T-helper 17 cell (primary cell): Measurements from ENCODE around the gene PTPRT. TPM values are rescaled to one million over a fixed set of nuclear protein-coding genes. Genes with fewer than 3 reads are reported as not detected.
"Not testable (repeated sequence)": the region's sequence is repeated elsewhere in the genome, so short reads cannot be mapped to it uniquely, and the experiment has no call there.

Experiments
- ATAC-seq: fragments of 150-1000 bp; cut with Tn5 transposase; 2 replicates; pipeline ENCODE4 v1.10.0; 2021; ENCODE audit warnings: mild to moderate bottlenecking, moderate library complexity
- DNase-seq, 3 donors: peaks; one replicate each; pipeline versions ENCODE4 v3.0.0 to v3.0.0-alpha.2; 2020 to 2021
- H3K9me3 ChIP-seq: one replicate; pipeline ENCODE4 v1.7.0; 2013; ENCODE audit warnings: low read length, mild to moderate bottlenecking; ENCODE audit not compliant: control insufficient read depth, poor library complexity, severe bottlenecking
- H3K27ac Mint-ChIP-seq: one replicate; pipeline ENCODE4 v1.8.0; 2022; ENCODE audit warnings: mild to moderate bottlenecking, moderate library complexity, mixed read lengths
- H3K27me3 Mint-ChIP-seq: one replicate; pipeline ENCODE4 v1.8.0; 2022; ENCODE audit warnings: mixed read lengths
- H3K36me3 Mint-ChIP-seq: one replicate; pipeline ENCODE4 v1.8.0; 2022; ENCODE audit warnings: low read depth, mixed read lengths
- H3K4me1 Mint-ChIP-seq: one replicate; pipeline ENCODE4 v1.8.0; 2022; ENCODE audit warnings: mild to moderate bottlenecking, mixed read lengths
- H3K4me3 Mint-ChIP-seq: one replicate; pipeline ENCODE4 v1.8.0; 2022; ENCODE audit warnings: mild to moderate bottlenecking, moderate library complexity, mixed read lengths
- total RNA-seq, 4 donors: library from RNA in 2 of 4; stranded (reverse) in 2 of 4; gene quantifications; one replicate each; pipeline ENCODE4 v1.2.3 and lab custom pipeline; 2022 to 2026

PTPRT gene
- total RNA-seq, 2 donors from 2014 or later: not detected

DNA sequence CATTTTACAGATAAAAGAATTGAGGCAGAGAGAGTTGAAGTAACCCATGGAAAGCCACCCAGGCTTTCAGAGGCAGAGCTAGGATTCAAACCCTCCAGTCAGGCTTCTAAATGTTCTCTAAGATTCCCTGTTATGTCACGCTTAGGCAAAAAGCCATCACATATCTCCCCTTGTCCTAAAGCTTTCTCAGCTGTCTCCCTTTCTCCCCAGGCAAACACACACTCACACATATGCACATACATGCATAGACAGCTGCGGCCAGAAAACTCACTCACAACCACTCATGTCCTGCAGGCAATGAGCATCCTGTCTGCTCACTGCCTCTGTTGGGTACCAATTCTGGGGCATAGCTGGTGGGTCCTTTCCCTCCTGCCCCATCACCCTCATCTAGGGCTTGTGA lies 975.6 kb downstream of the PTPRT start:
- H3K9me3 ChIP-seq: no peaks in the 10 kb centered on the region
- ATAC-seq (no peak), DNase-seq (no peak)
- Mint-ChIP-seq H3K27ac (no peak overlapping the region), H3K36me3 (peaks cover under 1% of the 10 kb centered on the region), H3K27me3 (no peaks in the 10 kb centered on the region), H3K4me3 (no peak overlapping the region), H3K4me1 (no peaks in the 10 kb centered on the region)

DNA sequence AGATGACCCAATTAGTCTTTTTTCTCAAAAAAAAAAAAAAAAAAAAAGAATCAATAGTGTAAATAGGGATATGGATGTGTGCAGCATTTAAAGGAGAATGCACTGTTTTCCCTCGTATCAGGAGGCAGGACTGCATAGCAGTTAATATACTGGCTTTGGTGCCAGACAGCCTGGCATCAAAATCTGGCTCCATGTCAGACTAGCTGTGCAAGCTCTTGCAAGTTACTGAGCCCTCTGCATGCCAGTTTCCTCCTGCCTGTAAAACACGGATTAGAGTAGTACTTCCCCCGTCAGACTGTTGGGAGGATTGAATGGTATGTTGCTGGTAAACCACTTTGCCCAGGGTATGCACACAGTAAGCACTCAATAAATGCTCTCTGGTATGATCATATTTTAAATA lies 977.3 kb downstream of the PTPRT start:
- DNase-seq: no peak

DNA sequence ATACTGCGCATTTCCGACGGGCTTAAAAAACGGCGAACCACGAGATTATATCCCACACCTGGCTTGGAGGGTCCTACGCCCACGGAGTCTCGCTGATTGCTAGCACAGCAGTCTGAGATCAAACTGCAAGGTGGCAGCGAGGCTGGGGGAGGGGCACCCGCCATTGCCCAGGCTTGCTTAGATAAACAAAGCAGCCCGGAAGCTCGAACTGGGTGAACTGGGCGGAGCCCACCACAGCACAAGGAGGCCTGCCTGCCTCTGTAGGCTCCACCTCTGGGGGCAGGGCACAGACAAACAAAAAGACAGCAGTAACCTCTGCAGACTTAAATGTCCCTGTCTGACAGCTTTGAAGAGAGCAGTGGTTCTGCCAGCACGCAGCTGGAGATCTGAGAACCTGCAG lies 983.1 kb downstream of the PTPRT start:
- H3K27ac Mint-ChIP-seq, H3K4me1 Mint-ChIP-seq, DNase-seq, H3K27me3 Mint-ChIP-seq, ATAC-seq, H3K4me3 Mint-ChIP-seq, H3K9me3 ChIP-seq, H3K36me3 Mint-ChIP-seq: not testable (repeated sequence)

More for the DNA sequence above, 977.3 kb downstream of the PTPRT start:
- no peak for ATAC-seq
- Mint-ChIP-seq H3K27me3 (no peaks in the 10 kb centered on the region), H3K4me1 (no peaks in the 10 kb centered on the region), H3K4me3 (no peak overlapping the region), H3K27ac (no peak overlapping the region), H3K36me3 (peaks cover 2% of the 10 kb centered on the region)
- H3K9me3 ChIP-seq: no peaks in the 10 kb centered on the region

DNA sequence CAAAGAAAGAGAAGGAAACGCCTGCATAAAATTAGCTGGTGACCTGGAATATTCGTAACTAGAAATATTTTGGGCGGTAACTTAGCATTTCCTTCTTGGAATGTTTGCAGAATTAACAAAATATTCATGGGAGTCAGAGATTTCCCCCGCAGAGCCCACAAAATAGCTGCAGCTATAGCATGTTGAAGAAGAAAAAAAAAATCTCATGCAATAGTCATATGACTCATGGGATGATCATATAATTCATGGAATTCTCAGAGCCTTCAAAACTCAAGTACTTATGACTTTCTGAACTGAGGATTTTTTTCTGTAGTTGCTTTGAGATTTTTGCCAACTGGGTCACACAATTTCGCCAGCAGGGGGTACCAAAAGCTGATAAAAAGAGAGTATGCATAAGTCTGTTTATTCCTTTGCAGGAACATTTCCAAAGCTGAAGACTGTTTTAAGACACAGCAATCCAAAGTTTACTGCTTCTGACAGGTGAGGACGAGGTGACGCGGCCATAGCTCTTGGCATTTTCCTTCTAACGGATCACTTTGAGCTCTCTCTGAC lies 985.5 kb downstream of the PTPRT start:
- H3K27ac Mint-ChIP-seq: no peak overlapping the region
- DNase-seq (no peak), ATAC-seq (no peak)
- H3K9me3 ChIP-seq: no peaks in the 10 kb centered on the region
- no peaks in the 10 kb centered on the region for H3K4me1 Mint-ChIP-seq
- H3K4me3 Mint-ChIP-seq: no peak overlapping the region
- H3K27me3 Mint-ChIP-seq: no peaks in the 10 kb centered on the region
- peaks cover 2% of the 10 kb centered on the region for H3K36me3 Mint-ChIP-seq

DNA sequence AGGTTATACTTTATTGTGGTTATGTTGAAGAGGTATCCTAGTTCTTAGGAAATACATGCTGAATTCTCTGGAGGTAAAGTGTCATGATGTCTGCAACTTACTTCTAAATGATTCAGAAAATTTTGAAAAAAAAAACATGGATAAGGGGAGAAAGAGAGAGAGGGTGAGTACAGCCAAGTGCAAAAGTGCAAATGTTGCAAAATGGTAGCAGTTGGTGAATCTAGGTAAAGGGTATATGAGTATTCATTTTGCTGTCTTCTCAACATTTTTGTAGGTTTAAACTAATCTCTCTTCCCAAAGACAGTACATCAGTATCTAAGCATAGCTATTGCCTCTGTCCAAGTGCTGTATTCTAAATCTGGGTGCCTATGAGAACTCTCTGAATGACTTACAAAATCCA lies 992.1 kb downstream of the PTPRT start:
- no peak for DNase-seq
- no peaks in the 10 kb centered on the region for H3K36me3 Mint-ChIP-seq
- no peak overlapping the region for H3K27ac Mint-ChIP-seq
- H3K9me3 ChIP-seq: no peaks in the 10 kb centered on the region
- no peak for ATAC-seq
- H3K27me3 Mint-ChIP-seq: no peaks in the 10 kb centered on the region
- no peaks in the 10 kb centered on the region for H3K4me1 Mint-ChIP-seq
- H3K4me3 Mint-ChIP-seq: no peak overlapping the region

DNA sequence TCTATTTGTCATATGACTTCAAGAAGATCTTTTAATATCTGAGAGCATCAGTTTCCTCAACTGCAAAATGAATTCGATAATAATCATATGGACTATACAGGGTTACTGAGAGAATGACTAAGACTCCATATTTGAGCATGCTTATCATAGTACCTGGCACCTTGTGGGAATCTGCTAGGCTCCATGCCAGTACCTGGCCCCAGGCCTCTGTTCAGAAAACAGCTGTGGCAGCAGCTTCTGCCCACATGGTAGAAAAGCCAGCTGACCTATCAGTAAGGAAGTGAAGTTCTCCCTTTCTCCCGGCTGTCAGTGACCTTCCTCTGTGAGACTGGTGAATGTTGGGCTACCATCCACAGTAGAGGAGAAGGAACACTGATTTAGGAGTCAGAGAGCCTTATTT lies 996.6 kb downstream of the PTPRT start:
- Mint-ChIP-seq H3K27ac (no peak overlapping the region), H3K4me1 (no peaks in the 10 kb centered on the region)
- H3K9me3 ChIP-seq: no peaks in the 10 kb centered on the region

DNA sequence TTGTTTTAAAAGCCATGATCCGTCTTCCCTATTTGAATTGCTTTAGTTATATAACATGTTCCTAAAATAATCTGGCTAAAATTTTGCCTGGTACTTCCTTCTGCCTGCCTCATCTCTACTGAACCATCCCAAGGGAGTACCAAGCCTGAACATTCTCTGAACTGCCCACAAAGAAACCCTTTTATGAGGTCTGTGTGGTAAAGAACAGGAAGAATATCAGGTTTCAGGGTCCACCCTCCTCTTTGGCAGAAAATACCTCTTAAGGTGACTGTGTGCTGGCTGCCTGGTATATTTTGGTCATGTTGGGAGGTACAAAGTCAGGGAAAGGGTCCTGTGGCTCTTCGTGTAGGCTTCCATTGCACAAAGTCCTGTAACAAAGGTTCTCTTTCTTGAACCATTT lies 997.4 kb downstream of the PTPRT start:
- H3K27me3 Mint-ChIP-seq: no peaks in the 10 kb centered on the region
- no peak overlapping the region for H3K27ac Mint-ChIP-seq
- no peaks in the 10 kb centered on the region for H3K36me3 Mint-ChIP-seq
- H3K4me1 Mint-ChIP-seq: no peaks in the 10 kb centered on the region
- no peak for ATAC-seq
- no peak overlapping the region for H3K4me3 Mint-ChIP-seq
- H3K9me3 ChIP-seq: no peaks in the 10 kb centered on the region
- DNase-seq: no peak

More for the DNA sequence above, 996.6 kb downstream of the PTPRT start:
- Mint-ChIP-seq H3K27me3 (no peaks in the 10 kb centered on the region), H3K4me3 (no peak overlapping the region), H3K36me3 (no peaks in the 10 kb centered on the region)
- no peak for ATAC-seq
- no peak for DNase-seq

DNA sequence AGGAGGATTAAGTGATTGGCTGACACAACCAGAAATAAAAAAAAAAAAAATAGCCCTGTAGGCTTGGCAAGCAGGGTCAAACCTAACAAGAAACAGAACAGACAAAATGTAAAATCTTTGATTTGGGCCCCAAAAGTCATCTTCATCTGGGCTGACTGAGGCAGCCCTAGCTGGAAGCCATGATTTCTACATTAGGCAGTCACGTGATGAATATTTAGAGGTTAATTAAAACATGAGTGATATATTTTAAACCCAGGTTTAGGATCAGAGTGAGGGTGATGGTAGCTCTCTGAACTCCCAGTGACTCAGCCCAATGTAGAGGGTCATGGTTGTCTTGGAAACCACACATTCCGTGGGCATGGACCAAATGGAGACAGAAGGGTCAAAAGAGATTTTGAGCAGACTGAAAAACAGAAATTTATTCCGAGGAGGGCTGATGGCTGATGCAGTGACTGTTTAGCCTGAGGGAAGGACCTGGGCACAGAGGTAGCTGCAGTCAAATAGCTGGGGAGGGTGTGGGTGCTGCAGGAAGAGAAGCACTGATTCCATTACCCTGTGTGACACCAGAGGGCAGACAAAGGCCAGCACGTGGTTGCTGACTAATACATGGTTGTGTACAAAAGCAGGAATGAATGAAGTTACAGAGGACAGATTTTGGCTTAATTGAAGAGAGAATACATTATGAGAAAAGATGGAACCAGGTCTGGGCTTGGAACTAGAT lies 998.4 kb downstream of the PTPRT start:
- ATAC-seq (no peak), DNase-seq (no peak)
- Mint-ChIP-seq H3K4me1 (no peaks in the 10 kb centered on the region), H3K27ac (no peak overlapping the region), H3K36me3 (no peaks in the 10 kb centered on the region), H3K27me3 (no peaks in the 10 kb centered on the region), H3K4me3 (no peak overlapping the region)
- no peaks in the 10 kb centered on the region for H3K9me3 ChIP-seq

DNA sequence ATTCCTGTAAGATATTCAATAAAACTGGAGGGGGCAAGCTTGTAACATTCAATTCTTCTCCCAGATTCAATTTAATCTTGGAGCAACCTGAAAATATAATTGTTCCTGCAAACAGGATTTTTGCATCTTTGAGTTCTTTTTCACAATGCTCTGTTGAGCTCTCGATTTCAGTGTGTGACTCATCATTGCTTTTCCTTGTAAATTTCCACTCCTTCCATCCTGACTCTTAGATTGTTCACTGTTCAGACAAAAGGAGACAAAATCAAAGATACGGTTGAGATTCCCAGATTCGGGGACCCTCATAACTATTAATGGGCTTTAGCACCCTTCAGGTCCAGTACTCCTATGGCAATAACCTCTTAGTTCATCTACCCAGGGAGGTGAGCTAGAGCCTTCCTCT lies 999.6 kb downstream of the PTPRT start:
- no peaks in the 10 kb centered on the region for H3K4me1 Mint-ChIP-seq
- H3K27ac Mint-ChIP-seq: no peak overlapping the region
- no peaks in the 10 kb centered on the region for H3K9me3 ChIP-seq
- H3K36me3 Mint-ChIP-seq: no peaks in the 10 kb centered on the region
- no peaks in the 10 kb centered on the region for H3K27me3 Mint-ChIP-seq
- ATAC-seq (no peak), DNase-seq (no peak)
- H3K4me3 Mint-ChIP-seq: no peak overlapping the region

DNA sequence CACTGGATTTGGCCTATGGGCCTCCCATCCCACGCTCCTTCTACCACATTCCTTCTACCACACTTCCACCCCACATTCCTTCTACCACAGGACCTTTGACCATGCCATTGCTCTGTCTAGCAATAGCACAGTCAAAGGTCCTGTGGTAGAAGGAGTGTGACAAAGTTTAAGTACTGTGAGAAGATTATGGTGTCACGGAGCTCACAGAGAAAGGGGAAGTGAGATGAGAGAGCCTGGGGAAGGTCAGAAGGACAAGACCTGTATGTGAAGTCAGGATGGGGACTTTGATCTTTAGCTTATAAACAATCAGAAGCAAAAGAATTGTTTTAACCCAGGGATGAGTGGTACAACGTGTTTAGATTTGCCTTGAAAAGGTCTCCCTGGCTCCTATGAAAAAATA lies 1003.4 kb downstream of the PTPRT start:
- no peak overlapping the region for H3K27ac Mint-ChIP-seq
- no peaks in the 10 kb centered on the region for H3K4me1 Mint-ChIP-seq
- DNase-seq (no peak), ATAC-seq (no peak)
- no peaks in the 10 kb centered on the region for H3K36me3 Mint-ChIP-seq
- H3K4me3 Mint-ChIP-seq: no peak overlapping the region
- H3K9me3 ChIP-seq: no peaks in the 10 kb centered on the region
- H3K27me3 Mint-ChIP-seq: no peaks in the 10 kb centered on the region

DNA sequence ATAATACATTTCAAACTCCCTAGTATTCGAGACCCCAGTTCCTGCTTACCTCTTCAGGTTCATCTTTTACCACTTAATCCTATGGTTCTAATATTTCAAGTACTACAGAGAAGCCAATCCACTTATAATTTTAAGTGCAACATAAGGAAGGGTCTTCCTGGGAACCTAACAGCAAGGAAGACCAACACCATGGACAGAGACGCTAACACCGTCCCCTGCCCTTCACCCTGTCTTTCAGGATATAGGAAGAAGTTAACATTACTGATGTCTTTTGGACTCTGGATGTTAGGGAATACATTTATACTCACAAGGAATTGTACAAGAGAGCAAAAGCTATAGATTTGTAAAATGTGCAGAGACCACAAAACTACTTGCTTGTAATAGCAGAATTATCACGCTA lies 1006.6 kb downstream of the PTPRT start:
- Mint-ChIP-seq H3K27ac (no peak overlapping the region), H3K36me3 (no peaks in the 10 kb centered on the region), H3K4me3 (no peak overlapping the region), H3K27me3 (no peaks in the 10 kb centered on the region), H3K4me1 (no peaks in the 10 kb centered on the region)
- ATAC-seq: no peak
- DNase-seq: no peak
- no peaks in the 10 kb centered on the region for H3K9me3 ChIP-seq

DNA sequence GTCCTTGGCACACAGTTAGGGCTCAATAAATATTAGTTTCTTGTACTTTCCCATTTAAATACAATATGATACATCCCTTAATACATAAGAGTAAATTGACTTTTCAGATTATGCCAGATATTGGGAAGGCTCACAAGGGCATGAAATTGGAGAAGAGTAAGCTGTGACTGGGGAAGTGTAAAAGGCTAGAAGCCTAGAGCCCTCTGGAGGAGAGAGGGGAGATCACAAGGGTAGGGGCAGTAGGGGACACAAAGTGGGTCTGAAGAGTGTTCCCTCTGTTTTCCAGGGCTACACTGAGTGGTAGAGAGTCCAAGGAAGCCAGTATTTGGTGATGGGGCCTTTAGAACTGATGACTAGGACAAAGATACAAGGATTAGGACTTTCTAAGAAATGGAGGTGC lies 1008.6 kb downstream of the PTPRT start:
- H3K27me3 Mint-ChIP-seq: no peaks in the 10 kb centered on the region
- ATAC-seq: no peak

DNA sequence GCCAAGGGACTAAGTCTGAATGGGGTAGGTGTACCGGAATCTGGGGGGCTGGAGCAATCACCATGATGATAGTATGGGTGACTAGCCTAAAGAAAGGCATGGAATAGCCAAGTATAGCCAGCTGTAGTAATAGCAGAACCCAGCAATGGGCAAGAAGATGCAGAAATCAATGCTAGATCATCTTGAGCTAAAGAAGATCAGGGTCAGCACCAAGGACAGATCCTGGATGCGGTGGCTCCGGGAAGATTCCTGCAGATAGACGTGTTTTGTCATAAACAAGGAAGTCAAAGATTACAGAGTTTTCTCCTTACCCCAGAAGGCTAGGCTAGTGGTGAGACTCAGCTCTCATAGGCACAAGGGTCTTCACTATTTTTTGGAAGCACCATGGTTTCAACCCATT lies 1009.9 kb downstream of the PTPRT start:
- H3K4me3 Mint-ChIP-seq: no peak overlapping the region
- H3K9me3 ChIP-seq: no peaks in the 10 kb centered on the region
- H3K27ac Mint-ChIP-seq: no peak overlapping the region
- ATAC-seq (no peak), DNase-seq (no peak)
- H3K27me3 Mint-ChIP-seq: no peaks in the 10 kb centered on the region
- H3K4me1 Mint-ChIP-seq: no peaks in the 10 kb centered on the region
- H3K36me3 Mint-ChIP-seq: no peaks in the 10 kb centered on the region

More for the DNA sequence above, 1008.6 kb downstream of the PTPRT start:
- no peak overlapping the region for H3K27ac Mint-ChIP-seq
- H3K36me3 Mint-ChIP-seq: no peaks in the 10 kb centered on the region
- DNase-seq: no peak
- H3K9me3 ChIP-seq: no peaks in the 10 kb centered on the region
- no peak overlapping the region for H3K4me3 Mint-ChIP-seq
- H3K4me1 Mint-ChIP-seq: no peaks in the 10 kb centered on the region

DNA sequence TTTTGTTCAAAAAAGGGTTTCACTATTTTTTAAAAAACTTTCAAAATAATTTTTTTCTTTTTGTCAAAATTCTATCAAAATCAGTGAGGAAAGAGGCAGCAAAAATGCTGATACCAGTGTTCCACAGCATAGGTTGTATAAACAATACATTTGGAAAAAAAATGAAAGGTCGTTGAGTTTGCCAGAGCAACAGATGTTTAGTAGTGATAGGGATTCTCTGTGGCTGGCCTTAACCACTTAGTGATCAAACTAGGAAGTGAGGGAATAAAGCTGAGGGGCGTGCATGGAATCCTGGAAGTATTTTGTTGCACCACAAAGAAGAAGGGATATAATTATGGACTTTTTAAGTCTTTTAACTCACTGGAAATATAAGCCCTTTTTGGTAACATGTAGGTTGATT lies 1016.3 kb downstream of the PTPRT start:
- H3K27me3 Mint-ChIP-seq: no peaks in the 10 kb centered on the region
- H3K36me3 Mint-ChIP-seq: no peaks in the 10 kb centered on the region
- no peak for DNase-seq
- no peak overlapping the region for H3K4me3 Mint-ChIP-seq
- H3K27ac Mint-ChIP-seq: no peak overlapping the region
- no peaks in the 10 kb centered on the region for H3K9me3 ChIP-seq
- H3K4me1 Mint-ChIP-seq: no peaks in the 10 kb centered on the region
- ATAC-seq: no peak
